ENCODE measurements around the gene NAV2. TPM values are rescaled to one million over a fixed set of nuclear protein-coding genes. Genes with fewer than 3 reads are reported as not detected.

The NAV2 gene
- polyA plus RNA-seq, 1 donor (not counting 4 experiments of a cell fraction or from before 2014, with no cell fraction given) = 4.0 TPM

DNA sequence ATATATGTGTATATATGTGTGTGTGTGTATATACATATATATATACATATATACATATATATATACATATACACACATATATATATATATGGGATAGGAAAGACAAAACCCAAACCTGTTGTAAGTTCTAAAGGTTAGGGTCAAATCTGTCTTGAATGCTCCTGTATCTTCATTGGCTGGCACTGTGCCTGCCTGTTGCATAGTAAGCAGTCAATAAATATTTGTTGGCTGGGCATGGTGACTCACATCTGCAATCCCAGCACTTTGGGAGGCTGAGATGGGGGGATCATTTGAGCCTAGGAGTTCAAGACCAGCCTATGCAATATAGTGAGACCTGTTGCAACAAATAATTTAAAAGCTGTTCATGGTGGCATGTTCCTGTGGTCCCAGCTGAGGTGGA, 242.3 kb downstream of the NAV2 start:
- no peaks in the 10 kb centered on the region for H3K9me1 ChIP-seq (ENCODE audit: control insufficient read depth, extremely low read depth, insufficient read depth, low read length)
- TF ChIP-seq, protein P1, sequence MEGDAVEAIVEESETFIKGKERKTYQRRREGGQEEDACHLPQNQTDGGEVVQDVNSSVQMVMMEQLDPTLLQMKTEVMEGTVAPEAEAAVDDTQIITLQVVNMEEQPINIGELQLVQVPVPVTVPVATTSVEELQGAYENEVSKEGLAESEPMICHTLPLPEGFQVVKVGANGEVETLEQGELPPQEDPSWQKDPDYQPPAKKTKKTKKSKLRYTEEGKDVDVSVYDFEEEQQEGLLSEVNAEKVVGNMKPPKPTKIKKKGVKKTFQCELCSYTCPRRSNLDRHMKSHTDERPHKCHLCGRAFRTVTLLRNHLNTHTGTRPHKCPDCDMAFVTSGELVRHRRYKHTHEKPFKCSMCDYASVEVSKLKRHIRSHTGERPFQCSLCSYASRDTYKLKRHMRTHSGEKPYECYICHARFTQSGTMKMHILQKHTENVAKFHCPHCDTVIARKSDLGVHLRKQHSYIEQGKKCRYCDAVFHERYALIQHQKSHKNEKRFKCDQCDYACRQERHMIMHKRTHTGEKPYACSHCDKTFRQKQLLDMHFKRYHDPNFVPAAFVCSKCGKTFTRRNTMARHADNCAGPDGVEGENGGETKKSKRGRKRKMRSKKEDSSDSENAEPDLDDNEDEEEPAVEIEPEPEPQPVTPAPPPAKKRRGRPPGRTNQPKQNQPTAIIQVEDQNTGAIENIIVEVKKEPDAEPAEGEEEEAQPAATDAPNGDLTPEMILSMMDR (optimal IDR thresholded peaks at IDR 0.05 in 1 of 3, IDR thresholded peaks at IDR 0.05 in 1 of 3, conservative IDR thresholded peaks at IDR 0.05 in 1 of 3; ENCODE audit: extremely low read depth in 1 of 3, insufficient read depth in 2 of 3, low read length in 3 of 3) = no peak
- no peak for TF ChIP-seq EZH2 (IDR thresholded peaks at IDR 0.05; ENCODE audit: low read length)
- H3K27ac ChIP-seq (ENCODE audit: control insufficient read depth, insufficient read depth, low read length) = no peak overlapping the region
- H3K36me3 ChIP-seq (ENCODE audit: control insufficient read depth in 2 of 2, extremely low read depth in 1 of 2, insufficient read depth in 2 of 2, low read length in 2 of 2) = no peaks in the 10 kb centered on the region
- DNase-seq (ENCODE audit: low read depth, low spot score) (no peak), FAIRE-seq (no peak)
- H3K4me2 ChIP-seq (ENCODE audit: control insufficient read depth, extremely low read depth, insufficient read depth, low read depth, low read length) = no peak overlapping the region
- peaks cover 8% of the 10 kb centered on the region for H3K4me1 ChIP-seq (ENCODE audit: control insufficient read depth, extremely low read depth, insufficient read depth, low read length)
- H2AFZ ChIP-seq (ENCODE audit: control insufficient read depth, low read length) = no peak overlapping the region
- no peak overlapping the region for H3K4me3 ChIP-seq (ENCODE audit: control insufficient read depth in 2 of 3, extremely low read depth in 1 of 3, insufficient read depth in 2 of 3, low read depth in 1 of 3, low read length in 3 of 3)
- no peaks in the 10 kb centered on the region for H3K9me3 ChIP-seq (ENCODE audit: control insufficient read depth, low read depth, low read length)
- H3K27me3 ChIP-seq (ENCODE audit: control insufficient read depth, extremely low read depth, insufficient read depth, low read length) = no peaks in the 10 kb centered on the region
- H3K9ac ChIP-seq (ENCODE audit: control insufficient read depth, extremely low read depth, insufficient read depth, low read length) = no peak overlapping the region
- no peaks in the 10 kb centered on the region for H3K79me2 ChIP-seq (ENCODE audit: control insufficient read depth, insufficient read depth, low read length)
- H4K20me1 ChIP-seq (ENCODE audit: control insufficient read depth, extremely low read depth, insufficient read depth, low read length) = no peaks in the 10 kb centered on the region
- dilution Hi-C loops (cut with MboI; ENCODE audit: extremely low pct_ligation_motif_present, low sequenced_read_pairs) = no loop called here

DNA sequence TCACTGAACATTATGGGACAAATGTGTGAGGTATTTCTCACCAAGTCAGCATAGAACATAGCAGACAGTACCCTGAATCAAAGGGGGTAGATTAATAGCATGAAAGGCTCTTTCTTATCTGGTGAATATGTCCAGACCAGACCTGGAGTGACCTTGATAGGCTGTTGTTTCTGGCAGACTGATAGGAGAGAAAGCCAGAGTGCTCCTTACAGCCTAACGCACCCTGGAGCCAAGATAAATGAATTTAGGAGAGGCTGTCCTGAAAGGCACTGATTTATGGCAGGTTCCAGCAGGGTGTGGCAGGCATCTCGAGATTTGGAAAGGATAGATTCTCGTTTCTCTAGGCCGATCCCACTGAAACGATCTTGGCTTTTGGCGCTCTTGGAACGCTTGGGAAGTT, 243.0 kb downstream of the NAV2 start:
- no peaks in the 10 kb centered on the region for H3K27me3 ChIP-seq (ENCODE audit: control insufficient read depth, extremely low read depth, insufficient read depth, low read length)
- no peak overlapping the region for H3K4me2 ChIP-seq (ENCODE audit: control insufficient read depth, extremely low read depth, insufficient read depth, low read depth, low read length)
- dilution Hi-C loops (cut with MboI; ENCODE audit: extremely low pct_ligation_motif_present, low sequenced_read_pairs) = no loop called here
- peaks cover 8% of the 10 kb centered on the region for H3K4me1 ChIP-seq (ENCODE audit: control insufficient read depth, extremely low read depth, insufficient read depth, low read length)
- no peaks in the 10 kb centered on the region for H3K79me2 ChIP-seq (ENCODE audit: control insufficient read depth, insufficient read depth, low read length)
- DNase-seq (ENCODE audit: low read depth, low spot score) = no peak
- no peaks in the 10 kb centered on the region for H3K9me3 ChIP-seq (ENCODE audit: control insufficient read depth, low read depth, low read length)
- TF ChIP-seq EZH2 (IDR thresholded peaks at IDR 0.05; ENCODE audit: low read length) = no peak
- TF ChIP-seq, protein P1 (optimal IDR thresholded peaks at IDR 0.05 in 1 of 3, IDR thresholded peaks at IDR 0.05 in 1 of 3, conservative IDR thresholded peaks at IDR 0.05 in 1 of 3; ENCODE audit: extremely low read depth in 1 of 3, insufficient read depth in 2 of 3, low read length in 3 of 3) = no peak
- H2AFZ ChIP-seq (ENCODE audit: control insufficient read depth, low read length) = no peak overlapping the region
- H4K20me1 ChIP-seq (ENCODE audit: control insufficient read depth, extremely low read depth, insufficient read depth, low read length) = no peaks in the 10 kb centered on the region
- H3K27ac ChIP-seq (ENCODE audit: control insufficient read depth, insufficient read depth, low read length) = no peak overlapping the region
- no peak overlapping the region for H3K4me3 ChIP-seq (ENCODE audit: control insufficient read depth in 2 of 3, extremely low read depth in 1 of 3, insufficient read depth in 2 of 3, low read depth in 1 of 3, low read length in 3 of 3)
- H3K9me1 ChIP-seq (ENCODE audit: control insufficient read depth, extremely low read depth, insufficient read depth, low read length) = no peaks in the 10 kb centered on the region
- no peak for FAIRE-seq
- no peak overlapping the region for H3K9ac ChIP-seq (ENCODE audit: control insufficient read depth, extremely low read depth, insufficient read depth, low read length)
- no peaks in the 10 kb centered on the region for H3K36me3 ChIP-seq (ENCODE audit: control insufficient read depth in 2 of 2, extremely low read depth in 1 of 2, insufficient read depth in 2 of 2, low read length in 2 of 2)
